ENCODE measurements around the gene CHCHD3.

CHCHD3 gene

GRCh38 chr7:132790104-132790503 is 291.8 kb downstream of the CHCHD3 start:
- Histone ChIP-seq H3K27me3 (replicated peaks in 2 of 5; ENCODE audit: control insufficient read depth in 4 of 5, insufficient read depth in 5 of 5, low read length in 4 of 5) (no peaks in the 10 kb centered on the region), H3K27ac (ENCODE audit: insufficient read depth in 1 of 2, low read depth in 1 of 2, low read length in 2 of 2, poor library complexity in 1 of 2, severe bottlenecking in 2 of 2) (no peak overlapping the region), H3K9me3 (ENCODE audit: control extremely low read depth in 1 of 5, control insufficient read depth in 4 of 5, insufficient read depth in 2 of 5, low read depth in 1 of 5, low read length in 4 of 5) (peaks cover 0 to 3% (median 0%) of the 10 kb centered on the region in 5 experiments), H3K36me3 (ENCODE audit: control insufficient read depth in 4 of 4, insufficient read depth in 4 of 4, low read length in 3 of 4) (peaks cover 2 to 54% (median 14%) of the 10 kb centered on the region in 4 experiments), H3K4me3 (ENCODE audit: control insufficient read depth in 1 of 7, extremely low read depth in 1 of 7, insufficient read depth in 4 of 7, low read depth in 2 of 7, low read length in 6 of 7) (no peak overlapping the region), H3K4me1 (ENCODE audit: control extremely low read depth in 1 of 4, control insufficient read depth in 4 of 4, insufficient read depth in 4 of 4, low read length in 3 of 4) (no peaks in the 10 kb centered on the region)
- WGBS (ENCODE audit: insufficient coverage): no CpG with 5 or more reads among the region's 2 CpGs
- ChIA-PET CTCF (interaction anchor here (1.0 kb wide), 1 partner anchor 23 kb away, joined by 4 read pairs; no protein-coding TSS in a partner anchor), POLR2A (no interaction called here)
- DNase-seq: no peak

DNA sequence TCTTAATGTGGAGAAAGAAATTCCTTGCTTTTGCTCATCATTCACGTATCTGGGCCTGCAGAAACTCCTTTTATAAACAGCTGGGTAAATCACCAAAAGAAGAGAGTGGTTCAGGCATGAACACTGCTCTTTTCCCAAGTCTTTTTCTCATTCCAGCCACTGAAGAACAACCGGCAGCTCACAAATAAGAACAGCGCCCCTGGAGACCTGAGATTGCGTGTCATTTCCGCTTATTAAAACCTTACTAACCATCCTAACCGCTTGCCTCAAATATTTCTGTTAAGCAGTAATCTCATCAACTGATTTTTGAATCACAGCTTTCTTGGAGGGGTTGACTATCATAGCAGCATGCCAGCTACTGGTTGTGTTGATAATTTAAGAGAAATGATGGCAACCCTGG is 292.6 kb downstream of the CHCHD3 start:
- Histone ChIP-seq H3K4me3 (ENCODE audit: control insufficient read depth in 1 of 7, extremely low read depth in 1 of 7, insufficient read depth in 4 of 7, low read depth in 2 of 7, low read length in 6 of 7) (no peak overlapping the region), H3K27ac (ENCODE audit: insufficient read depth in 1 of 2, low read depth in 1 of 2, low read length in 2 of 2, poor library complexity in 1 of 2, severe bottlenecking in 2 of 2) (no peak overlapping the region), H3K4me1 (ENCODE audit: control extremely low read depth in 1 of 4, control insufficient read depth in 4 of 4, insufficient read depth in 4 of 4, low read length in 3 of 4) (no peaks in the 10 kb centered on the region), H3K36me3 (ENCODE audit: control insufficient read depth in 4 of 4, insufficient read depth in 4 of 4, low read length in 3 of 4) (peaks cover 2 to 53% (median 15%) of the 10 kb centered on the region in 4 experiments), H3K27me3 (replicated peaks in 2 of 5; ENCODE audit: control insufficient read depth in 4 of 5, insufficient read depth in 5 of 5, low read length in 4 of 5) (no peaks in the 10 kb centered on the region), H3K9me3 (ENCODE audit: control extremely low read depth in 1 of 5, control insufficient read depth in 4 of 5, insufficient read depth in 2 of 5, low read depth in 1 of 5, low read length in 4 of 5) (peaks cover 0 to 3% (median 0%) of the 10 kb centered on the region in 5 experiments)
- whole genome bisulfite sequencing (ENCODE audit: insufficient coverage): 100% methylated on average over 6 of the region's 6 CpGs
- ChIA-PET CTCF (interaction anchor here (1.0 kb wide), 1 partner anchor 22 kb away, joined by 4 read pairs; no protein-coding TSS in a partner anchor), POLR2A (interaction anchor here (0.6 kb wide), 1 partner anchor 1288 kb away, joined by 5 read pairs; no protein-coding TSS in a partner anchor)
- DNase-seq: no peak

DNA sequence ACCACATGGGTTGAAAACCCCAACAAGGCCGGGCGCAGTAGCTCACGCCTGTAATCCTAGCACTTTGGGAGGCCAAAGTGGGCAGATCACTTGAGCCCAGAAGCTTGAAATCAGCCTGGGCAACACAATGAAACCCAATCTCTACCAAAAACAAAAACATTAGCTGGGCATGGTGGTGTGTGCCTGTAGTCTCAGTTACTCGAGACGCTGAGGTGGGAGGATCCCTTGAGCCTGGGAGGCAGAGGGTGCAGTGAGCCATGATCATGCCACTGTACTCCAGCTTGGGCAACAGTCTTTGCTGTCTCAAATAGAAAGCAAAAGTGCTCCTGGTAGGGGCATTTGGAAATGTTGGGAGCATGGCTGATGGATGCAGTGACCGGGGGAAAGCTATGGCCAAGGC is 296.0 kb downstream of the CHCHD3 start:
- peaks cover 2 to 32% (median 18%) of the 10 kb centered on the region in 4 experiments for H3K36me3 ChIP-seq (ENCODE audit: control insufficient read depth in 4 of 4, insufficient read depth in 4 of 4, low read length in 3 of 4)
- peaks cover 0 to 3% (median 0%) of the 10 kb centered on the region in 5 experiments for H3K9me3 ChIP-seq (ENCODE audit: control extremely low read depth in 1 of 5, control insufficient read depth in 4 of 5, insufficient read depth in 2 of 5, low read depth in 1 of 5, low read length in 4 of 5)
- peaks cover 0 to 2% (median 0%) of the 10 kb centered on the region in 4 experiments for H3K4me1 ChIP-seq (ENCODE audit: control extremely low read depth in 1 of 4, control insufficient read depth in 4 of 4, insufficient read depth in 4 of 4, low read length in 3 of 4)
- CTCF ChIA-PET: no interaction called here
- POLR2A ChIA-PET: no interaction called here
- DNase-seq: no peak
- WGBS (ENCODE audit: insufficient coverage): 98% methylated on average over 6 of the region's 6 CpGs
- no peak overlapping the region for H3K4me3 ChIP-seq (ENCODE audit: control insufficient read depth in 1 of 7, extremely low read depth in 1 of 7, insufficient read depth in 4 of 7, low read depth in 2 of 7, low read length in 6 of 7)
- no peaks in the 10 kb centered on the region for H3K27me3 ChIP-seq (replicated peaks in 2 of 5; ENCODE audit: control insufficient read depth in 4 of 5, insufficient read depth in 5 of 5, low read length in 4 of 5)
- H3K27ac ChIP-seq (ENCODE audit: insufficient read depth in 1 of 2, low read depth in 1 of 2, low read length in 2 of 2, poor library complexity in 1 of 2, severe bottlenecking in 2 of 2): no peak overlapping the region

DNA sequence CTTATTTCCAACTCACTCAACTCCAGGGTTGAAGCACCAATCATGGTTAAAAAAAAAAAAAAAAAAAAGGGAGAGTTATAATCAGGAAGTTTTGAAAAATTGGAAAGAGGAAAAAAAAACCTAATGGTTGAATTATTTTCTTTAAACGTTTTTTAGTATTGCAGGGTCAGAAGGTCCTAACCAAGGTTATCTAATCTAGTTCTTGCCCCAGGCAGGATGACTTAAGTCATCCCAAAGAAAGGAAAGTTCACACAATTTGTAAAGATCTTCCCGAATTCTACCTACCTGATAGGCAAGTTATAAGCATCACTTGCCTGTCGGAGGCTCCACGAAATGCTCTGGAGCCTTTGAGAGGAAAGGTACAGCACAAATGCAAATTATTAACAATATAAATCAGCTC is 297.5 kb downstream of the CHCHD3 start:
- no peak overlapping the region for H3K4me3 ChIP-seq (ENCODE audit: control insufficient read depth in 1 of 7, extremely low read depth in 1 of 7, insufficient read depth in 4 of 7, low read depth in 2 of 7, low read length in 6 of 7)
- ChIA-PET CTCF (interaction anchor here (2.1 kb wide), 1 partner anchor 8 kb away, joined by 5 read pairs; no protein-coding TSS in a partner anchor), POLR2A (no interaction called here)
- 88% methylated on average over 3 of the region's 4 CpGs for WGBS (ENCODE audit: insufficient coverage)
- peaks cover 0 to 3% (median 0%) of the 10 kb centered on the region in 5 experiments for H3K9me3 ChIP-seq (ENCODE audit: control extremely low read depth in 1 of 5, control insufficient read depth in 4 of 5, insufficient read depth in 2 of 5, low read depth in 1 of 5, low read length in 4 of 5)
- DNase-seq: no peak
- H3K27me3 ChIP-seq (replicated peaks in 2 of 5; ENCODE audit: control insufficient read depth in 4 of 5, insufficient read depth in 5 of 5, low read length in 4 of 5): no peaks in the 10 kb centered on the region
- peaks cover 0 to 2% (median 0%) of the 10 kb centered on the region in 4 experiments for H3K4me1 ChIP-seq (ENCODE audit: control extremely low read depth in 1 of 4, control insufficient read depth in 4 of 4, insufficient read depth in 4 of 4, low read length in 3 of 4)
- H3K27ac ChIP-seq (ENCODE audit: insufficient read depth in 1 of 2, low read depth in 1 of 2, low read length in 2 of 2, poor library complexity in 1 of 2, severe bottlenecking in 2 of 2): no peak overlapping the region
- peaks cover 2 to 25% (median 18%) of the 10 kb centered on the region in 4 experiments for H3K36me3 ChIP-seq (ENCODE audit: control insufficient read depth in 4 of 4, insufficient read depth in 4 of 4, low read length in 3 of 4)

- H3K9me3 ChIP-seq (ENCODE audit: control extremely low read depth in 1 of 5, control insufficient read depth in 4 of 5, insufficient read depth in 2 of 5, low read depth in 1 of 5, low read length in 4 of 5): peaks cover 0 to 3% (median 0%) of the 10 kb centered on the region in 5 experiments
- POLR2A ChIA-PET: no interaction called here
- no peak for DNase-seq
- CTCF ChIA-PET: interaction anchor here (2.1 kb wide), 1 partner anchor 9 kb away, joined by 5 read pairs; no protein-coding TSS in a partner anchor
- WGBS (ENCODE audit: insufficient coverage): 96% methylated on average over 7 of the region's 8 CpGs
- peaks cover 2 to 25% (median 17%) of the 10 kb centered on the region in 4 experiments for H3K36me3 ChIP-seq (ENCODE audit: control insufficient read depth in 4 of 4, insufficient read depth in 4 of 4, low read length in 3 of 4)
- no peak overlapping the region for H3K4me3 ChIP-seq (ENCODE audit: control insufficient read depth in 1 of 7, extremely low read depth in 1 of 7, insufficient read depth in 4 of 7, low read depth in 2 of 7, low read length in 6 of 7)
- peaks cover 0 to 2% (median 0%) of the 10 kb centered on the region in 4 experiments for H3K4me1 ChIP-seq (ENCODE audit: control extremely low read depth in 1 of 4, control insufficient read depth in 4 of 4, insufficient read depth in 4 of 4, low read length in 3 of 4)
- H3K27ac ChIP-seq (ENCODE audit: insufficient read depth in 1 of 2, low read depth in 1 of 2, low read length in 2 of 2, poor library complexity in 1 of 2, severe bottlenecking in 2 of 2): no peak overlapping the region
- no peaks in the 10 kb centered on the region for H3K27me3 ChIP-seq (replicated peaks in 2 of 5; ENCODE audit: control insufficient read depth in 4 of 5, insufficient read depth in 5 of 5, low read length in 4 of 5)
These were observed 298.1 kb downstream of the CHCHD3 start for GRCh38 chr7:132783824-132784223.

- DNase-seq: no peak
- CTCF ChIA-PET: interaction anchor here (2.1 kb wide), 1 partner anchor 10 kb away, joined by 5 read pairs; no protein-coding TSS in a partner anchor
- Histone ChIP-seq H3K4me3 (ENCODE audit: control insufficient read depth in 1 of 7, extremely low read depth in 1 of 7, insufficient read depth in 4 of 7, low read depth in 2 of 7, low read length in 6 of 7) (no peak overlapping the region), H3K36me3 (ENCODE audit: control insufficient read depth in 4 of 4, insufficient read depth in 4 of 4, low read length in 3 of 4) (peaks cover 2 to 22% (median 16%) of the 10 kb centered on the region in 4 experiments), H3K4me1 (ENCODE audit: control extremely low read depth in 1 of 4, control insufficient read depth in 4 of 4, insufficient read depth in 4 of 4, low read length in 3 of 4) (peaks cover 0 to 2% (median 0%) of the 10 kb centered on the region in 4 experiments), H3K27ac (ENCODE audit: insufficient read depth in 1 of 2, low read depth in 1 of 2, low read length in 2 of 2, poor library complexity in 1 of 2, severe bottlenecking in 2 of 2) (no peak overlapping the region), H3K27me3 (replicated peaks in 2 of 5; ENCODE audit: control insufficient read depth in 4 of 5, insufficient read depth in 5 of 5, low read length in 4 of 5) (no peaks in the 10 kb centered on the region), H3K9me3 (ENCODE audit: control extremely low read depth in 1 of 5, control insufficient read depth in 4 of 5, insufficient read depth in 2 of 5, low read depth in 1 of 5, low read length in 4 of 5) (peaks cover 0 to 3% (median 0%) of the 10 kb centered on the region in 5 experiments)
- WGBS (ENCODE audit: insufficient coverage): 95% methylated on average over 7 of the region's 11 CpGs
- POLR2A ChIA-PET: no interaction called here
These were observed 298.9 kb downstream of the CHCHD3 start for GRCh38 chr7:132782777-132783640.

DNA sequence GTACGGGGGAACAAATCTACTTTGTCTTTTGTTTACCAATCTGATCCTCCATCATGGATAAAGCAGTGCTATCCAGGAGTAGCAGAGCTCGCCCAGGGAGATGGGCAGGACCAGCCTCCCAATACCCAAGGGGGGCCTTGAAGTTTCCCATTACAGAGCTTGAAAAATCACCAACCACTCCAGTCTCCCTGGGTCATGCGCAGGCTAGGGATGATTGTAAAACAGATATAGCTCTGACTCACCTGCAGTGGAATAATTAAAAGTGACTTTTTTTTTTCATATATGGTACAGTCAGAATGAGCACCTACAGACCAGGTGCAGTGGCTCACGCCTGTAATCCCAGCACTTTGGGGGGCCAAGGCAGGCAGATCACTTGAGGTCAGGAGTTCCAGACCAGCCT is 301.1 kb downstream of the CHCHD3 start:
- Histone ChIP-seq H3K4me3 (ENCODE audit: control insufficient read depth in 1 of 7, extremely low read depth in 1 of 7, insufficient read depth in 4 of 7, low read depth in 2 of 7, low read length in 6 of 7) (no peak overlapping the region), H3K27me3 (replicated peaks in 2 of 5; ENCODE audit: control insufficient read depth in 4 of 5, insufficient read depth in 5 of 5, low read length in 4 of 5) (no peaks in the 10 kb centered on the region), H3K27ac (ENCODE audit: insufficient read depth in 1 of 2, low read depth in 1 of 2, low read length in 2 of 2, poor library complexity in 1 of 2, severe bottlenecking in 2 of 2) (no peak overlapping the region), H3K36me3 (ENCODE audit: control insufficient read depth in 4 of 4, insufficient read depth in 4 of 4, low read length in 3 of 4) (peaks cover 0 to 14% (median 5%) of the 10 kb centered on the region in 4 experiments), H3K4me1 (ENCODE audit: control extremely low read depth in 1 of 4, control insufficient read depth in 4 of 4, insufficient read depth in 4 of 4, low read length in 3 of 4) (peaks cover 0 to 16% (median 4%) of the 10 kb centered on the region in 4 experiments), H3K9me3 (ENCODE audit: control extremely low read depth in 1 of 5, control insufficient read depth in 4 of 5, insufficient read depth in 2 of 5, low read depth in 1 of 5, low read length in 4 of 5) (no peaks in the 10 kb centered on the region)
- ChIA-PET POLR2A (no interaction called here), CTCF (interaction anchor here (0.7 to 1.5 kb wide), 2 partner anchors 128 to 873 kb away, joined by 3 read pairs; no protein-coding TSS in a partner anchor)
- 100% methylated on average over 1 of the region's 4 CpGs for WGBS (ENCODE audit: insufficient coverage)
- no peak for DNase-seq

All from common myeloid progenitor, CD34-positive (primary cell).